GM19463 (cell line): ENCODE data around the gene HSD17B12.
A peak's percentile ranks its signal among the peaks of the same experiment; 100 is the strongest.

Source experiments
- ATAC-seq: cut with Tn5 transposase; IDR thresholded peaks from one replicate; pipeline ENCODE4 v1.9.1; 2021; ENCODE audit warnings: mild to moderate bottlenecking, moderate library complexity; ENCODE audit not compliant: unreplicated experiment

The HSD17B12 gene

DNA sequence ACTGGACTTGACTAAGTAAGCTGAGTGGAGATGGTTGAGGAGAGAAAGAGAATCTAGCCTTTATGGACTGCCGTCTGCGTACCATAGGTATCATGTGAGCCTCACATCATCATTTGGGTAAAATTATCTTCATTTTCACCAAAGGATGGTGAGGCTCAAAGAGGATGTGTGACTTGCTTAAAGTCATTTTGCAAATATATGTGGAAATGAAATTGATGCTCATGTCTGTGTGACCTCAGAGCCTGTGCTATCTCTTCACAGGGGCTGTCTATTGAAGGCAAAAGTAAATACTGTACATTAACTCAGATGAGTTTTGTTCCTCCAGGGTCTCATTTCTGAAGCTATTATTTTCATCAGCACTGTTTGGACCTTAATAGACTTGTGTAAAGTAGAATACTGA is 116.8 kb downstream of the HSD17B12 start:
- no peak for ATAC-seq

DNA sequence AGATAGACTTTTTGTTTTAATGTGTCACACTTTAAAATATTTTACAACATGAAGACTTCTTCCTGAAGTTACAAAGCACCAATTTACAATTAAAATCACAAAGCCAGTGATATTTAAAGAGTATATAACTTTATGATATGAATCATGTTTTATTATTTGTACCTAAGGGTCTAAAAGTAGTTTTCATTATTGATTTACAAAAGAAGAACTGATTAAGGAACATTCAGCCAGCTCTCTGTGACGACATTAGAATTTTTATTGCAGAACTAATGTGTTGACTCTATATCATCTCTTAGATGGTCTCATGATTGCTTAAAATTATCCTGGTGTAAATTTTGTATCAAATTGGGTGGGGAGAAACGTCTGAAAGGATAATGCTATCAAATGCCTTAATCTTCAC is 117.3 kb downstream of the HSD17B12 start:
- no peak for ATAC-seq

DNA sequence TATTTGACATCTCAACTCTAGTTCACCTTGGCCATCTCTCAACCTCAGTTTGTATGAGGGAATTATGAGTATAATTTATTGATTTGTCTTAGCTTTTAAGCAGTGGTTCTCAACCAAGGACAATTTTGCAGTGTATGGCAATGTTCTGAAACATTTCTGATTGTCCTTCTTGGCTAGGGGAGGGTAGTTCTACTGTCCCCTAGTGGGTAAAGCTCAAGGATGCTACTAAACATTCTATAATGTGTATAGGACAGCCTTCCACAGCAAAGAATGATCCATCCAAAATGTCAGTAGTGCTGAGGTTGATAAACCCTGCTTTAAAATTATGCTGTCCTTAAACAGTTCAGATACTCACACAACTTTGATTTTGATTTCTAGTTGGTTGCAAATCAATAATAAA is 122.0 kb downstream of the HSD17B12 start:
- no peak for ATAC-seq

DNA sequence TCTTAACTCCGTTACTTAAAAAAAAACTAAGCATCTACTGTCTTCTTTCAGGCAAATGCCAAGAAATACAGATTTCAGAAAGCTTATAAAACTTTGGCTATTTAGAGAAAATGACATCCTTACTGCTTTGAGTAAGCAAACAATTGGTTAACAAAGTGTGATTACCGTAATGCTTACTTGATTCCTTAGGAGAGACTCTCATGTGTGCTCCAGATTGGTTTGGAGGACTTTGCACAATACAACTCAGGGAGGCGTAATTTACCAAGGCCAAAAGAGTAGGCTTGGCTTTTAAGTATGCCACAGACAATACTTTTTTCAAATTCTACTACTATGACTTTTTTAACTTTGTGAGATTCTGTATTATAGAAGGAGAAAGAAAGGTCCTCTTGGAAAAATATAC is 123.2 kb downstream of the HSD17B12 start:
- no peak for ATAC-seq

DNA sequence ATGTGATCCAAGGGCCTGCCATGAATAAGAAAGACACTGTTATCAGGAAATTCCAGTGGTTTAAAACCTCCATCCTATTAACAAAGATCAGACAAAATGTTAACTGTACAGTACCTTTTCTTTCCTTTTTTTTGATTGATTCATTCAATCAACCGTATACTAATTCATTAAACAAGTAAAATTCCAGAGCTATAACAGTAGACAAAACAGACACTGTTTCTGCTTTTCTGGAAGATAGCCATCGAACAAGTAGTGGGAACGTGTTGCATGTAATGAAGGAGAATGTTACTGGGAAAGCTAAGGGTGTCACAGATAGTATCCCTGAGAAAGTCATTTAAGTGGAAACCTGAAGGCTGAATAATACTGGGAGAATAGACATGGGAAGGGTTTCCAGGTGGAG is 126.4 kb downstream of the HSD17B12 start:
- no peak for ATAC-seq

DNA sequence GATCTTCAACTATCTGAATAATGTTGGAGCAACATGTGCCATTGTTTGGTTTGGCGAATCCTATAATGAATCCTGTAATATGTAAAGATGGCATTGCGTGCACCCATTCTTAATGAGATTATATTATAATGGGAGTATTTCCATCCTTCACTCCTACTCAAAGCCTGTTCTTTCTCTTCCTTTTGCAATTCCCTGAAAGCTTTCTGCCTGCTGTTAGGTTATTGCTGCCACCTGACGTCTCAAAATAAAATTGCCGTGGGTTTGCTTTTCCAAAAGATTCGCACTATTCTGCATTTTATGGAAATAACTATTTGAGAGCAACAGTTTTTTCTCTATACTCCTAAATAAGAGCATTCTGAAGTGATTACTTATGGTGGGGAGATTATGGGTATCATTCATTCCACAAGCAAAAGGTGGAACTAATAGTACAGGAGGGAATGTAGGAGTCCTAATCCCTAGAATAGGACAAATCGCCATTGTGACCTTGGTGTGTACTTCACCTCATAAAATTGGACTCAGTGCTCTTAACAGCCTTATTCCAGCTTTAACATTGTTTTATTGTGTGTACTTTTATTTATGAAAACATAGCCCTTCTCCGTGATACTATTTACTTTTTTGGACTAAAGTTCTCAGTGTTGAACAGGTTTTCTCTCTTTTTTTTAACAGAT is 130.5 kb downstream of the HSD17B12 start:
- ATAC-seq: no peak

DNA sequence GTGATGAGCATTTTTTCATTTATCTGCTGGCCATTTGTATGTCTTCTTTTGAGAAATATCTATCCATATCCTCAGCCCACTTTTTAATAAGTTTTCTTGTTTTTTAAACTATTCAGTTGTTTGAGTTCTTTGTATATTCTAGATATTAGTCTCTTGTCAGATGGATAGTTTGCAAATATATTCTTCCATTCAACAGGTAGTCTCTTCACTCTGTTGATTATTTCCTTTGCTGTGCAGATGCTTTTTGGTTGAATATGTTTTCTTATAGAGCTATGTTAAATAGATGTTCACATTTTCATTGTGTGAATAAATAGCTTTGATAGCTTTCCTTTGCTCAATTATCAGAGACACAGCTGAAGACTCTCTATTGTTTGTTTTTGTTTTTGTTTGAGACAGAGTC is 131.9 kb downstream of the HSD17B12 start:
- no peak for ATAC-seq

DNA sequence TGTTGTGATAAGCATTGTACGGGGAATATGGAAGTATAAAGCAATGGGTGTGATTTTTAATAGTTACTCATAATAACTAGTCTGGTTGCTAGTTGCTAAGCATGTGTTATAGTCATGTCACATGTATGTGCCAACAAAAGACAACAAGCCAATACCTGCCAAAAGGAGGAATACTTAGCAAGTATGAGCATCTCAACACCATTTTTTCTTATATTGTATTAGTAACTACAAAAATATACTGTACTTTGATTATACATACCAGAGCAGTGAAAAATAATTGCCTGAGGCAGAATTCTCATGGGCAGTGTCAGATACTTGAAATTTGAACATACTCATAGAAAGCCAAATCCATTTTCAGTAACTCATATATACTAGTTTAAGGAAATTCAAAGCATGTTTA is 137.7 kb downstream of the HSD17B12 start:
- ATAC-seq: no peak

DNA sequence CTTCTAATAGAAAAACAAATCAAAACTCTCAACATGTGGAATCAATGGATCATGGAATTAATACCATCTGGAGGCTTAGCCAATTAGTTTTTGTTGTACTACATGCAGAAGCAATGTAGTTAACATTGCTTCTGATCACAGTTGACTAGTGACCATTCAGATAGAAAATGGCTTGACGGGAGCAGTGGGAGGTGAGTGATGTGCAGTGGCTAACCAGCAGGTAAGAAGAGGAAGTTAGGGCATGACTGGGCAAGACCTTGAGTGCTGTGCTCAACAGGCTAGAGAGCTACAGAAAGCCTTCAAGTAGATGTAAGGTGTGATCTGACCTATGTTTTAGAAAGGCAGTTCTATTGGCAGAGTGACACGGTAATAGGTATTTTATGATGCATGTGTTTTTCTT is 139.4 kb downstream of the HSD17B12 start:
- ATAC-seq: no peak

DNA sequence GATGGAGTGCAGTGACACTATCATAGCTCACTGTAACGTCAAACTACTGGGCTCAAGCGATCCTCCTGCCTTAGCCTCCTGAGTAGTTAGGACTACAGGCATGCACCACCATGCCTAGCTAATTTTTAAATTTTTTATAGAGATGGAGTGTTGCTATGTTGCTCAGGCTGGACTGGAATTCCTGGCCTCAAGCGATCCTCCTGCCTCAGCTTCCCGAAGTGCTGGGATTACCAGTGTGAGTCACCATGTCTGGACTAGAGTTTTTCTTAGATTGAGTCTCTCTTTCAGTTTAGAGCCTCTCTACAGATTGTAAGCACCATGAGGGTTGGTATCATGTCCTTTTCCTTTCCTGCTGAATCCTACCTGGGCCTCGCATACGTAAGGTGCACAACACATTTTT is 142.8 kb downstream of the HSD17B12 start:
- ATAC-seq: no peak

DNA sequence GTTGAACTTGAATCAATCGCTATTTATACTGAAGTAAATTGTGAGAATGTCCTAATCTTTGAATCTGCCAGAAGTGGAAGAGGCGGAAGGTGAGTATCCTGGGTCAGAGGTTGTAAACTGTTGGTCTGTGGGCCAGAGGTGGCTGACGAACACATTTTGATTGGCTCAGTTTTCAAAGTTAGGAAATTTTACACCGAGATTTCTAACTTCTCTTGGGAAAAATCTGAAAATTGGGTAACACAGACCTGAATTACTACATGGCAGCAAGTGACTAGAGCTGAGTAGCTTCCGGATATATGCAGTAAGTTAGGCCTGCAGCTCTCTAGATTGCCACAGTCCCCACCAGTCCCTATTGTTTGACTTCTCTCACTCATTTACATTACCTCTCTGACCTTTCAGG is 143.3 kb downstream of the HSD17B12 start:
- ATAC-seq: no peak

DNA sequence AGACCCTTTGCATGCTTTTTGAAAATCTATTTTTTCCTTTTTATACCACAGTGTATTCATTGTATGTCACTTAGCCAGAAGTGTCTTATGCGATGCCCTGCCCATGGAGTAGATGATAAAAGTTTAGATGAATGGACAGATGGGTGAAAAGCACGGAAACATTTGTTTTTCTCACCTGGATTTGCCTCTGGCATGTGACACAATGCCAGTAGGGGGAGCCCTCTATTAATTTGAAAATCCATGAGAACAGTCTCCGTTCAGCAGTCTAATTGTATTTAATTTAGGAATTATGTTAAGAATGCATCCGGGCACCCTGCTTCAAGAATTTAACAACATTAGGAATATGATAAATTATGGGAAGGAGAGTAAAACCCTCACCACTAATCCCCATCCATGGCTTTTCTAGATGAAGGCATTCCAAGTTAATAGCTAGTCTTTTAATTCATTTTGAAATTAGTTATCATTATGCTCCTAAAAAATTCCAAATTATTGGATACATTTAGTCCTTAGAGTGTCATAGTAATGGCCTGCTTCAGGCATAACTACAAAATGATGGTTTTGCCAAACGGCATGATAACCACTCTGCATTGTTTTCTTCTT is 144.8 kb downstream of the HSD17B12 start:
- ATAC-seq: no peak

DNA sequence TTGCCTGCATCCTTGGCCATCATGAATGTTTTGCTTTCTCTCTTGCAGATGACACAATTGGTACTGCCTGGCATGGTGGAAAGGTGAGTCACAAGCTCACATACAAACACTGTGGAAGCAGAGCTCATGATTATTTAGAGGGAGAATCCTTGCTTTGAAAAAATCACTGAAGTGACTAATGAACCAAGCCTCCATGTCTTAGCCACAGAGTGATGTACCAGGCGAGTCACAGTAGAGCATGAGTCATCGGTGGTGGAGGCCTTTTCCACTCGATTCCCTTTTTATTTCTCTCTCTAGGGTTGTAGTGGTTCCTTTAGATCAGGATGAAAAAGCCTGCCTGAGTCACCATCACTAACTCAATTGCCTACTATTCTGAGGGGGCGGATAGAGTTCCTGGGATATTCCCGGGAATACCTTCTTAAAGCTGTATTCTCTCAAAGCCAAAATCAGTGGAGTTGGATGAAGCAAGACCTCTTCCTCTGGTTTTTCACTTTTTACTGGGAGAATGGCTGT is 150.4 kb downstream of the HSD17B12 start:
- ATAC-seq: peak; percentile 66

DNA sequence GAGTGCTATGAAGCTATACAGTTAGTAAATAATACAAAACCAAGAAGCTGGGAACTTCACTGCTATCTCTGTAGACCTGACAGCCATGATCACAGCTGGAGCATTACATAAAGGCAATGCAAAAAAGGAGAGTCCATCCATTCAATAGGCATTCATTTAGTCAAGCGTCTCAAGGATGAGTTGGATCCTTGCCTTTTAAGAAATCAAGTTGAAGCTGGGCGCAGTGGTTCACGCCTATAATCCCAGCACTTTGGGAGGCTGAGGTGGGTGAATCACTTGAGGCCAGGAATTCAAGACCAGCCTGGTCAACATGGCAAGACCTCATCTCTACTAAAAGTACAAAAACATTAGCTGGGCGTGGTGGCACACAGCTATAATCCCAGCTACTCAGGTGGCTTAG is 152.0 kb downstream of the HSD17B12 start:
- no peak for ATAC-seq

DNA sequence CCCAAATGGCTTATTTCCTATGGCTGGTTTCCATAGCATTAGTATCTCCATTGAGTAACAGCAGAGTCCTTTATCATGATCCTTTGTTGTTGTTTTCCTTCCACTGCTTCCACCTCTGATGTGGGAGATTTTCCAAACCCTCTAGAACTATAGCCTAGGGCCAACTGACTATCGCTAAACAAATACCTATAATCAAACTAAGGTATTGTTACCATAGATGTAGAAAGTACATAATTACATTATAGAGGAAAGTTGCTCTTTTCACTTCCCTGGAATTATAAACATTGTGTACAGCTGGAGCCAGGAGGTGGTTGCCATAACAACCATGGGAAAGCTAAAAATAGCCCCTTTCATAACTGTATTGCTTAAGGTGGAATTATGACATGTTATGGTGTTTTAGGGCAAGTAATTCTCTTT is 153.1 kb downstream of the HSD17B12 start:
- no peak for ATAC-seq

DNA sequence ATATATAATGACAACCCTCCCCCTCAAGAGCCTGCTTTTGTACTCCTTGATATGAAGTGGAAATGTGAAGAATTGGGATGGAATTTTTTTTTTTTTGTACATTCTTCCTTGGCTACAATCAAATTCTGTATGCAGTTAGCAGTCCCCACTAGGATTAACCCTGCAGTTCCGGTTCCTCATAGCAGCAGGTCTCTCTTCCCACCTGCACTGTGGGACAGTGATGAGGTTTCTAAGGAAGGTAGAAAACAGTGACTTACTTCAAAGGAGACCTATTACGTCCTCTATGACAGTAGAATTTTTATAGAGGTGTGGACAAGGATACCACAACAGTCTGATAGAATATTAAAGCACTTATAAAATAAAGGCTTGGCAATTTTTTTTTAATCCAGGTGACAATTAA is 153.7 kb downstream of the HSD17B12 start:
- no peak for ATAC-seq

DNA sequence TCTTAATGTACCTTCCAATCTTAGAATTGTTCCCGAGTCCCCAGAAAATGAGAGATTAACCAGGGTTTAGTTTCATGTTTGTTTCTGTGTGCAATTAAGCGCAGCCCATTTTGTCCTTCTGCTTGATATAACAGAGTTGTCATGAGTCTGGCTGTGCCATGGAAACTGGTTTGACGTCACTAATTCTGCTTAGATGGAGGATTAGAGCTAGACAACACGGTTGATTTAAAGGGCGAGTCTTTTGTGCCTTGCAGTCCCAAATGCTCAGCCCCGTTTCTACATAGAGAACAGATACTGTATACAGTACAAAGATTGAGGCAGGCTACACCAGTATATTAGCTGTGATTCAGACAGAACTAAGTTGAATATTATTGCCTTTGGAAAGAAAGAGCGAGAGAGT is 154.6 kb downstream of the HSD17B12 start:
- ATAC-seq: no peak

DNA sequence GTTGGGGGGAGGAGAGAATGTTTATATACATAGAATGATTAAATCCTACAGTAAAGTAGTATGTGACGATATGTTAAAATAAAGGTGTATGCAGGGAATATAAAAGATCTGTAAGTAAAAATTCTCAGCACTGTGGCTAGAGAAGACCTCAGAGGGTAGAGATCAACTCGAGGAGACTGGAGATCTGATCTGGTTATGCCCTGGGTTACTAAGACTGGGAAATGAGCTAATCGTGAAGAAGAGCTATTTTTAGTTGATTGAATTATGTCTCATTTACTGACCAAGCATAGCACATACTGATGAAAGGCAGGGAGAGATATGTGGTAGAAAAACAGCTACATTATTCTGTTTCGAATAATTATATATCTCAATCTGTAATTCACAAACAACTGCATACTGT is 157.3 kb downstream of the HSD17B12 start:
- ATAC-seq: no peak

DNA sequence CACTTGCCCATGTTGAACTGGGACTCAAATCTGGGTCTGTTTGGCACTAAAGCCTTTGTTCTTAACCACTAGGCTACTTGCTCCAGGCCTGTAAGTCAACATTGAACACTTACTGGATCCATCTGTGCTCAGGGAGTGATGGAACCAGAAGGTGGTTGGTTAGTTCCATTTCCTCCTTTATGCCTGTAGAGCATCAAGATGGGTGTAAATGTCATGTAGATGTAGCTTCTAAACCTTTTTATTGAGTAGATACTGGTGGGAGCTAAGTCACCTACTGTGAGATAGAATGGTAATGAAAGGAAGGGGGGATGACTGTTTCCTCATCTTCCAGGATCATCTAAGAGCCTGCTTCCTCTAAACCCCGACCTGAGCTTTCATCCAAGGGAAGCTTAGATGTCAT is 161.5 kb downstream of the HSD17B12 start:
- ATAC-seq: no peak

DNA sequence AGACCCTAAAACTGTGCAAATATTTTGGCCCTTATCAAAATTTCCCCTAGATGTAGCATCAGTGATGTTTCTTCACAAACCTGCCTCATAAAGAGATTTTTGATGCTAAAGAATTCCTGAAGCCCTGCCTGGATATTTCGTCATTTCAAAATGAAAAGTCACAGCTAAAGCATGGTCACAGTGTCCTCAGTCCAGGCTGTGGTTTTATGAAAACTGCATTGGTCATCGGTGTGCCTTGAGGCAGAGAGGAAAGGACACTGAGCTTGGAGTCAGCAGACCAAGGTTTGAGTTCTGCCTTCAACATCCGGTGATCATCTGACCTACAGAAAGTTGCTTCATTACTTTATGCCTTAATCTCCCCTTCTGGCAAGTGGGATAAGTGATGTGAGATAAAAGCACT is 165.3 kb downstream of the HSD17B12 start:
- no peak for ATAC-seq

DNA sequence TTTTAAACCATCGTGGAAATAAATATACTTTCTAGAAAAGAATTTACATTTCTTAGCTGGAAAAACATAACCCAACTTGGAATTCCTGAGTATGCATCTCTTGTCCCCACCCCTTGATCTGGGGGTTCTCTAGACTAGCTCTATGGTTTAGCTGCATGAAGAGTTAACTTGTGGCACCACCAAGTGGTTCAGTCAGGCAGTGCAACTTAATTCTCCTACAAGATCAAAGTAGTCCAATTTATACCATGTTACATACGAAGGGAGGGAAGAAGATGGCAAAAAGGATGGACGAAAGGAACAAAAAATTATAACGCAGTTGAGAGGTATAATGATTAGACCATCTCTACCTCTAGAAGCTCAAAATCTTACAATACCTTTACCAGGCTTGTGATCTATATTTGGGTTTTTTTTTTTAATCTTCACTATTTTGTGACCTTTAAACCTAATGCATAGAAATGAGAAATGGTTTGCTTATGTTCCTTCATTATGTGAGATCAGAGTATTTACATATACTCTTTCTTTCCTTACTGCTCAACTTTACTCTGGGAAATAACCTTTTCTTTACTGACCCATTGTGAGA is 171.6 kb downstream of the HSD17B12 start:
- peak; percentile 57 for ATAC-seq

DNA sequence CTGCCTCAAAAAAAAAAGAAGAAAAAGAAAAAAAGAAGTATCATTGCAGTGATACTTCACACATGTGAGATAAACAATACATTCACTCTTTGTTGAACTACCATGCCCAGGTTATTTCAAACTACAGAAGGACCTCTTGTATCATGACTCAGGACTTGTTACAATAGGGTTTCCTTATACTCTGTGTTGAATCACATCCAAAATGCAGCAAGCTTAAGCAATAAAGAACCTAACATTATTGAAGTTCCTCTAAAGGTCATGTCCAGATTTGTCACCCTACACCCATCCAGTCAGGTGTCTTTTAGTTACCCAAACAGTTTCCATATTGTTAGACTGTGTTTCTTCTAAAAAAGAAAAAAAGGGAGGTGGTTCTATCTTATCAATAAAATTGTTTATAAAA is 173.2 kb downstream of the HSD17B12 start:
- ATAC-seq: no peak
